HCT116 (cell line): ENCODE measurements around the gene ZNF32. TPM values are rescaled to one million over a fixed set of nuclear protein-coding genes. Genes with fewer than 3 reads are reported as not detected.

Source experiments
- ATAC-seq: fragments of 200-7000 bp; cut with Tn5 transposase; 2 replicates; pipeline ENCODE4 v1.9.1; 2020; ENCODE audit warnings: mild to moderate bottlenecking, moderate library complexity
- BruUV-seq: library from RNA; stranded (reverse); fragments of 400-500 nt; replicated peaks from 2 replicates; lab custom pipeline; 2021; lab: Mats Ljungman, UMichigan
- CTCF ChIA-PET: fragments of 300-600 bp; sonication (Branson Sonifier 250); formaldehyde crosslinking; loops from one replicate; lab custom pipeline; 2021; ENCODE audit warnings: antibody characterized with exemption; lab: Charles Lee
- POLR2A ChIA-PET: fragments of 300-600, 350-600 bp; sonication (Branson Sonifier 250); formaldehyde crosslinking; loops from one replicate; lab custom pipeline; 2021; ENCODE audit warnings: antibody characterized with exemption; lab: Charles Lee
- RAD21 ChIA-PET, 2 experiments: fragments of 300-600 bp; sonication (Branson Sonifier 250); formaldehyde crosslinking; loops; one replicate each; lab custom pipeline; 2023; ENCODE audit warnings: low total read pairs in 2 of 2; ENCODE audit not compliant: uncharacterized antibody in 2 of 2, unreplicated experiment in 2 of 2, low non-redundant PET in 1 of 2; lab: Charles Lee
- DNase-seq: peaks from one replicate; pipeline ENCODE4 v3.0.0-alpha.2; 2010; ENCODE audit warnings: low read depth, low spot score
- H2AFZ ChIP-seq: fragments of 200-600 bp; shearing (Covaris generic), sonication (generic); 2 replicates; pipeline ENCODE4 v1.6.1; 2017; ENCODE audit warnings: low read depth, mixed run types, mixed read lengths, antibody characterized with exemption, low read length; ENCODE audit not compliant: poor library complexity, severe bottlenecking
- H3K27ac ChIP-seq: 2 replicates; pipeline ENCODE4 v1.5.1; 2012; ENCODE audit warnings: low read depth, low read length
- H3K27me3 ChIP-seq: fragments of 200-600 bp; sonication (generic); 2 replicates; pipeline ENCODE4 v1.6.1; 2016; ENCODE audit warnings: mixed run types, low read length, mixed read lengths; ENCODE audit not compliant: insufficient read depth
- H3K36me3 ChIP-seq, 2 experiments: fragments of 200-500 bp in 1 of 2; fragments of 200-600 bp in 1 of 2; sonication (Bioruptor generic) in 1 of 2; sonication (generic) in 1 of 2; 2 replicates each; pipeline versions ENCODE4 v1.5.1 to v1.6.1; 2014 to 2016; ENCODE audit warnings: low read length in 2 of 2, inconsistent platforms in 1 of 2, mixed read lengths in 1 of 2, mixed run types in 1 of 2; ENCODE audit not compliant: insufficient read depth in 2 of 2, control insufficient read depth in 1 of 2
- H3K4me1 ChIP-seq, 2 experiments: fragments of 200-600 bp in 1 of 2; sonication (generic) in 1 of 2; 2 replicates each; pipeline versions ENCODE4 v1.5.1 to v1.6.1; 2012 to 2017; ENCODE audit warnings: low read length in 2 of 2, inconsistent platforms in 1 of 2, mild to moderate bottlenecking in 1 of 2, mixed read lengths in 1 of 2, mixed run types in 1 of 2, moderate library complexity in 1 of 2; ENCODE audit not compliant: insufficient read depth in 2 of 2, control insufficient read depth in 1 of 2
- H3K4me2 ChIP-seq: fragments of 200-600 bp; sonication (generic); 2 replicates; pipeline ENCODE4 v1.6.1; 2017; ENCODE audit warnings: mixed run types, low read length, mixed read lengths
- H3K4me3 ChIP-seq, 2 experiments: fragments of 200-600 bp in 1 of 2; sonication (generic) in 1 of 2; replicated peaks in 1 of 2; 2 replicates each; pipeline ENCODE4 v1.5.1; 2011 to 2016; ENCODE audit warnings: low read length in 2 of 2, control low read depth in 1 of 2, low read depth in 1 of 2, mild to moderate bottlenecking in 1 of 2, mixed read lengths in 1 of 2, mixed run types in 1 of 2
- H3K79me2 ChIP-seq: fragments of 200-600 bp; sonication (generic); 2 replicates; pipeline ENCODE4 v1.6.1; 2017; ENCODE audit warnings: mild to moderate bottlenecking, mixed run types, low read length, moderate library complexity, mixed read lengths; ENCODE audit not compliant: insufficient read depth
- H3K9ac ChIP-seq: fragments of 200-600 bp; sonication (generic); 2 replicates; pipeline ENCODE4 v1.6.1; 2016; ENCODE audit warnings: low read length, mixed read lengths
- H3K9me2 ChIP-seq: fragments of 200-600 bp; sonication (generic), shearing (Covaris generic); 2 replicates; pipeline ENCODE4 v1.6.1; 2017; ENCODE audit warnings: mixed run types, mild to moderate bottlenecking, moderate library complexity; ENCODE audit not compliant: insufficient read depth
- H3K9me3 ChIP-seq, 2 experiments: fragments of 200-500 bp in 1 of 2; fragments of 200-600 bp in 1 of 2; sonication (Bioruptor generic) in 1 of 2; sonication (generic) in 1 of 2; 2 replicates each; pipeline ENCODE4 v1.6.1; 2014 to 2017; ENCODE audit warnings: low read length in 2 of 2, mixed read lengths in 2 of 2, inconsistent platforms in 1 of 2, low read depth in 1 of 2, mild to moderate bottlenecking in 1 of 2, mixed run types in 1 of 2, moderate library complexity in 1 of 2; ENCODE audit not compliant: control insufficient read depth in 1 of 2, insufficient read depth in 1 of 2
- H4K20me1 ChIP-seq: fragments of 200-600 bp; sonication (generic), shearing (Covaris generic); 2 replicates; pipeline ENCODE4 v1.6.1; 2017; ENCODE audit warnings: mixed run types, mild to moderate bottlenecking, moderate library complexity; ENCODE audit not compliant: insufficient read depth
- EGR1 ChIP-seq: IDR thresholded peaks from 2 replicates; pipeline ENCODE4 v1.6.1; 2012; ENCODE audit warnings: low read depth
- POLR2AphosphoS5 ChIP-seq: IDR thresholded peaks from 2 replicates; pipeline ENCODE4 v1.6.1; 2011; ENCODE audit warnings: mild to moderate bottlenecking, low read depth, low read length, moderate library complexity
- RAD21 ChIP-seq: IDR thresholded peaks from 2 replicates; pipeline ENCODE4 v1.6.1; 2012; ENCODE audit warnings: low read depth, mild to moderate bottlenecking
- REST ChIP-seq: IDR thresholded peaks from 2 replicates; pipeline ENCODE4 v1.6.1; 2012; ENCODE audit warnings: low read depth
- TCF7L2 ChIP-seq: IDR thresholded peaks from 2 replicates; pipeline ENCODE4 v1.7.0; 2011; ENCODE audit warnings: borderline replicate concordance, inconsistent platforms; ENCODE audit not compliant: insufficient read depth, insufficient read length; ENCODE audit errors: extremely low read depth
- ZNF274 ChIP-seq: fragments of 200-500 bp; sonication (Bioruptor generic); IDR thresholded peaks from 2 replicates; pipeline ENCODE4 v1.6.1; 2014; ENCODE audit warnings: mild to moderate bottlenecking, low read depth, low read length, inconsistent platforms
- intact Hi-C: fragments of 100-400 bp; cut with micrococcal nuclease; formaldehyde crosslinking; loops from 2 replicates; pipeline ENCODE4 v1.10.0; 2022
- total RNA-seq: library from RNA; stranded (reverse); gene quantifications from one replicate; pipeline ENCODE4 v1.2.1, GENCODE V29; 2021; ENCODE audit not compliant: unreplicated experiment
- TF ChIP-seq, protein P1 (sequence below): IDR thresholded peaks from 2 replicates; pipeline ENCODE4 v1.6.1; 2011; ENCODE audit warnings: mild to moderate bottlenecking, low read length, moderate library complexity; ENCODE audit not compliant: insufficient replicate concordance; ENCODE audit errors: extremely low read depth

The ZNF32 gene
- total RNA-seq, 1 experiment from 2014 or later = 10.3 TPM

GRCh38 chr10:43599333-43599732, 49.3 kb downstream of the ZNF32 start:
- no peak for TF ChIP-seq EGR1
- TF ChIP-seq REST = no peak
- TF ChIP-seq ZNF274 = no peak
- TF ChIP-seq, protein P1, sequence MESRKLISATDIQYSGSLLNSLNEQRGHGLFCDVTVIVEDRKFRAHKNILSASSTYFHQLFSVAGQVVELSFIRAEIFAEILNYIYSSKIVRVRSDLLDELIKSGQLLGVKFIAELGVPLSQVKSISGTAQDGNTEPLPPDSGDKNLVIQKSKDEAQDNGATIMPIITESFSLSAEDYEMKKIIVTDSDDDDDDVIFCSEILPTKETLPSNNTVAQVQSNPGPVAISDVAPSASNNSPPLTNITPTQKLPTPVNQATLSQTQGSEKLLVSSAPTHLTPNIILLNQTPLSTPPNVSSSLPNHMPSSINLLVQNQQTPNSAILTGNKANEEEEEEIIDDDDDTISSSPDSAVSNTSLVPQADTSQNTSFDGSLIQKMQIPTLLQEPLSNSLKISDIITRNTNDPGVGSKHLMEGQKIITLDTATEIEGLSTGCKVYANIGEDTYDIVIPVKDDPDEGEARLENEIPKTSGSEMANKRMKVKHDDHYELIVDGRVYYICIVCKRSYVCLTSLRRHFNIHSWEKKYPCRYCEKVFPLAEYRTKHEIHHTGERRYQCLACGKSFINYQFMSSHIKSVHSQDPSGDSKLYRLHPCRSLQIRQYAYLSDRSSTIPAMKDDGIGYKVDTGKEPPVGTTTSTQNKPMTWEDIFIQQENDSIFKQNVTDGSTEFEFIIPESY = no peak
- no peak for TF ChIP-seq POLR2AphosphoS5
- no peak for TF ChIP-seq RAD21
- TF ChIP-seq TCF7L2 = no peak
- RAD21 ChIA-PET = no interaction called here
- no TSS peak for BruUV-seq

More at GRCh38 chr10:43599333-43599732, 49.3 kb downstream of the ZNF32 start:
- DNase-seq (no peak), ATAC-seq (no peak)
- Histone ChIP-seq H3K4me3 (no peak overlapping the region), H3K79me2 (no peaks in the 10 kb centered on the region), H3K27me3 (no peaks in the 10 kb centered on the region), H4K20me1 (no peaks in the 10 kb centered on the region), H3K9me2 (no peaks in the 10 kb centered on the region), H3K9me3 (no peaks in the 10 kb centered on the region), H3K4me1 (no peaks in the 10 kb centered on the region), H2AFZ (no peak overlapping the region), H3K36me3 (no peaks in the 10 kb centered on the region), H3K27ac (no peak overlapping the region), H3K9ac (no peak overlapping the region), H3K4me2 (no peak overlapping the region)
- ChIA-PET CTCF (no interaction called here), POLR2A (no interaction called here)
- intact Hi-C loops = no loop called here
